UCSD-AML1 (cell line): ENCODE results near the gene PLA2G4A.

Experiments used
- DNase-seq: peaks from one replicate; lab custom pipeline; 2025; ENCODE audit not compliant: unreplicated experiment; lab: John Stamatoyannopoulos, UW

Gene PLA2G4A

DNA sequence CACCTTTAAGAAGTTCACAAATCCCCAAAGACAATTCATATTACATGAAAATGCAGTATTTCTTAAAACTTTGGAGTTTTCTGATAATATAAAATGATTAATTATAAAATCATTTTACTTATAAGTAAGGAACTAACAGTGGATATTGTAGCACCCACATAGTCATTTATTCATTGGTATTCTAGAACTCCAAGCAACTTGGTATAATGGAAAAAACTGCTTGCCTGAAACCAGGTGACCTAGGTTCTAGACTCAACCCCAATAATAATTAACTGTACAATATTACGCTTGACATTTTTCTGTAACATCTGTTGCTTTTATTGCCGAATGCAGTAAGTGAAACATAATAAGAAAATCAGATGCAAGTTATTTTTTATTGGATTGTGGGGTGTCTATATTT, 2.4 kb downstream of the PLA2G4A start:
- no peak for DNase-seq

DNA sequence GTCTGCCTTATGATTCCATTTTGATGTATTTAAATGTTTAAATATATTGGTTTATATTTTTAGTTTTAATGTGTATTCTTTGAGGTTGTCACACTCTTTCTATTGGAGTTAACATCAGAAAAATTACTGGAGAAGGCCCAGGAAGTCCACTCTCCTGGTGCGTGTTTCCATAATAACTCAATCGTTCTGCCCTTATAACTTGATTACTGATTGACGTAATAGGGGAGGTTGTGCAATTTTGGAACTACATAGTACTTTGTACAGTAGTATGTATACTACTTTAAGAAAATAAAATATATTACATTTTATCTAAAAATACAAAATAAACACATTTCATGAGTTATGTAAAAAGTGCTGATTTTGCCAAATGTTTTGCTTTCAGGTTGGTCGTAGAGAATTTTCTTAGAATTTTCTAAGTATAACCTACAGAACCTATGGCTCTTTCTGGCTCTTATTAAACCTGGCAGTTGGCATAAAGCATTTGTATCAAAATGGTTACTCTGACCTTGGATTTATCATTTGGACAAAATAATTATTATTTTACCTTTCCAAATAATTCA, 5.7 kb downstream of the PLA2G4A start:
- DNase-seq, result no peak

DNA sequence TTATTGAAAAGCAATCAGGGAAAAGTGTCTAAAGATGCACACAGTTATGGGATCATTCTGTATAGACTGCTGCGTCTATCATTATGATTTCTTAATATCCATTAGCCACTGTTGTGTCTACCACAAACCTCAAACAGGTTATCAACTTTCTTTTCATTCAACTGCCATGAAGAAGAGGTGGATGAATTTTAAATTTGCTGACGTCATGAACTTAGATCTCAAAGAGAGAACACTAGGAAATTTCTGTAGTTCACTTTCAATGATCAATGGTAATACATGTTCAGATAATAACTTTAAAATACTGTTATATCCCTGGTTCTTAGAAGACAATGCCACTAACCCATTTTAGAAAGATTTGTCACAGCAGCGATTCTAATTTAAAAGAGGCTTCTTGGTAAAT, 6.7 kb downstream of the PLA2G4A start:
- DNase-seq, result no peak

DNA sequence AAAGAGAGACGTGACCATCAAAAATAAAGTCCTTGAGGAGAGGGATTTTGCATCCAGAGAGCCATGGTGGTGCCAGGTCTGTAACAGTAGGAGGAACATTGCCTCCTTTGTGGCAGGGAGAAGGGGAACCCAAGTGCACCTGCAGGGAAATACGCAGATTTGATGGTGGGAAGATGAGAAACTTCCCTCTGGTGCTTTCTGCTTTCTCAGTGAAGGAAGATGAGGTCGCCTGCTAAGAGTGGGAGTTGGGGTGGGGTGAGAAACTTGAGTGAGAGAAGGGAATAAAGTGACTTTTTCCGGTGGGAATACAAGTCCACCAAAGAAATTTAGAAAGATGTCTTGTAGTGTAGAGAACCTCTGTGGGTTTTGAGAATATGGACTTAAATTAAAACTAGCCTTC, 9.1 kb downstream of the PLA2G4A start:
- DNase-seq, result no peak

DNA sequence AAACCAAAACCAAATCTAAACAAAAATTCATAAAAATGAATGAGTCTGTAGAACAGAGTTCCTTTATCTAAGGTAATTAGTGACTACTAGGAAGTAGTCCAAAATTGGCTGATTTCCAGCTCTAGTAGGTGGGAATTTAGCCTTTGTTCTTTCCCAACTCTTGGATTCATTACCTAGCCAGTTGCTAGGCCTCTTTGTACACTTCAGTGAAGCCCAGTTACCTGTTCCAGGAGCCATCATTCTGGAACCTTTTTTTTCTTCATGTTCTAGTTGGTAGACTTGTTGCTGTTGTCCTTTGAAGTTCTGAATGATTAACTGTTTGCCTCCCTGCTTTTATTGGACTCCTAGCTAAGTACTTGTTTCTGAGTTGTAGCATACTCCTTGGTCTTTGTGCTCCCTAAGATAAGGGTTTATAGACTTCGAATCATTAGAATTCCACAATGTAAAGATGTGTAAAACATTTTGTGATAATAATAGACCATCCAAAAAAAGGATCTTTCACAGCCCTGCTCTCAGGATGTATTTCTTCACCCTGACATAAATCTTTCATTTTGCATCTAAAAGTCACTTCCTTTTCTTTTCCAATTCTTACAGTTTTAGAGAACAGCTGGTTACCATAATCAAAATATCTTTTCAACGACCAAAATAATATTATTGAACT, 9.8 kb downstream of the PLA2G4A start:
- DNase-seq, result no peak

DNA sequence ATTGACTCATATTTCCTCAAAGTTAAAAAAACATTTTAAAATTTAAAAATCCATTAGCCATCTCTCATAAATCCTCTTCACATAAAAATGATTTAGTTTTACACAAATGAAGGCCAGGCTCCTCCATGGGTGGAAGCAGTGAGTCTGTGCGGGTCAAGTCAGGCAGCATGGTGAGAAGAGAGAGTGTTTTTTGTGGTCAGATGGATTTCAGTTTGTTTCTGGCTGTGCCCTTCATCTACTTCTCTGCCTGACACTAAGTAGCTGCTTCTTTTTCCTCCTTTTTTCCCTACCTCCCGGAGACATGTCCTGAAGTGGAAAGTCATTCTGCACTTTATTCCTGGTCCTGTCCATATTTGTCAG, 10.3 kb downstream of the PLA2G4A start:
- peak; percentile 14 for DNase-seq

DNA sequence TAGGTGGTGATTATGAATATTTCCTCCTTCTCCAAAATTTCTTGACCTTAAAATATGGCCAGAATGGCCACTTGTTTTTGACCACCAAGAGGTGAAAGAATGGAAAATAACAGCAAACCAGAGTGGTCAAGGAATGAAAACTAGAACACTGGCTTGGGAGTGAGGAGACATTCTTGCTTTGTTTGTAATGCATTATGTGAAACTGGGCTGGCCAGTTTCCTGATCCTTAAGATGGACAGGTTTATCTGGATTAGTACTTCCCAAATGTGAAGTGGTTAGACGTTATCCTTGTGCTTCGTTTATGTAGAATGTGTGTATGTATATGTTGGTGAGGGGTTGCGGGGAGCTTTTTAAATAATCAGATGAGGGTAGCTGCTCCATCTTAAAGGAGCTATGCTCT, 12.8 kb downstream of the PLA2G4A start:
- no peak for DNase-seq

DNA sequence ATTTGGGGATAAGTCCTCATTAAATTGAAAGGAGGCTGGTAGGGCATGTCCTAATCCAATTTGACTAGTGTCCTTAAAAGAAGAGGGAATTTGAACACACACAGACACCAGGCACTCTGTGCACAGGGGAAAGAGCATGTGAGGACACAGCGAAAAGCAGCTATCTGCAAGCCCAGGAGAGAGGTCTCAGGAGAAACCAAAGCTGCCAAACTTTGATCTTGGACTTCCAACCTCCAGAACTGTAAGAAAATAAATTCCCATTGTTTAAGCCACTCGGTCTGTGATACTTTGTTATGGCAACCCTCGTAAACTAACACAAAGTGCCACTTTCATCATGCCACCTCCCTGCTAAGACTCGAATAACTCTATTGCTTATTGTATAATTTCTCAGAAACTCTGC, 13.8 kb downstream of the PLA2G4A start:
- DNase-seq, result no peak

DNA sequence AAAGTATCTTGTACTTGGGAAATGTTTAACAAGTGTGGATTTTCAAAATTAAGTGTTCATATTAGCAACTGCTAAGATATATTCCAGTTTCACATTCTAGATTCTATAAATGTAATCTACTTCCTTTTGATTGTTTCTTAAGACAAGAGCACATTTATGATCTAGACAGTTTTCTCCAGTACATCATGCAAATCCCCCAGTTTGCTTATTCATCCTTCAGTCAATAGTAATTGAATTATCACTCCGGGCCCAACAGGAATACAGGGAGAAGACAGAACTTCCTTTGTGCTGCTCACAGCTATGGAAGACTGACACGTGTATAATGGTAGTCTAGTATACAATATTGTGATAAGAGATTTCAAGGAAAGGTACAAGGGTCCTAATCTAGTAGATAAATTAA, 14.5 kb downstream of the PLA2G4A start:
- no peak for DNase-seq

DNA sequence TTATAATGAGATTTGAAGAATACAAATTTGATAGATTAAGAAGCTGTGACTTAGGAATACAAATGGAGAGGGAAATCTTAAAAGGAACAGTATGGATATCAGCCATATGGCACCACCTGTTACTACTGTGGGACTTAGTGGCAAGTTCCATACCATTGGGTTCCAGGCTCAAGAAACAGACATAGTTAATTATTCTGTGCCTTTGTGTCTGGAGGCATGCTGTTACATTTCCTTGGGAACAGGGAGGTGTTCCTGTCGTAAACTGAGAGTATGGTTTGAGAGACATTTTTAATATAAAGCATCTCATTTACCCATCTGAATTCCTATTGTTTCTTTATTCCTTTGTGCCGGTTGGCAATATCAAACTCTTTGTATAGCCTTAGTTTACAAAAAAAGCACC, 15.2 kb downstream of the PLA2G4A start:
- DNase-seq, result no peak

DNA sequence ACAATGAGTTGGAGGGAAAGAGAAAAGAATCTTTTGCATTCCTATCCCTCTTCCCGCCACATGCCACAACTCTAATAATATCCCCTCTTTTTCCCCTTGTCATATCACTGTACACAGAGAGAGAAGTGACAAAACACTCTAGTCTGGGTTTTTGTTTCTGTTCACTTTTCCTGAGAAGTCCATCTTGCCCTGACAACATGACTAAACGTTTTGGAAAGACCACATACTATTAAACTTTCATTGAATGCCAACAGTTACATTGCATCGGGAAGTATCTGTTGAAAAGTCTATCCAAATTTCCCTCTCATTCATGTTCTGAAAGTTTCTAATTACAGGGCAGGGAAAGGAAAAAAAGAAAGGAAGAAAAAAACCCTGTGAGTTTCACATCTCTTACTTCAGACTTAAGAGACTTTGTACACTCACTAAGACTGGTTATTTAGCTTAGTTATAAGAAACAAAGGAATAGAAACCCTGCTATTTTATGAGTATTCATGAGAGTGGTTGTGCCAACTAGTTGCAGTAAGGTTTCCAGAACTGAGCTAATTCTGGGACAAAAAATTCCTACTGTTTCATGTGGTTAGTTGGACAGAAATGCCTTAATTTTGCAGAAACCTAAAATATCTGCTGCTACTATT, 16.9 kb downstream of the PLA2G4A start:
- no peak for DNase-seq

DNA sequence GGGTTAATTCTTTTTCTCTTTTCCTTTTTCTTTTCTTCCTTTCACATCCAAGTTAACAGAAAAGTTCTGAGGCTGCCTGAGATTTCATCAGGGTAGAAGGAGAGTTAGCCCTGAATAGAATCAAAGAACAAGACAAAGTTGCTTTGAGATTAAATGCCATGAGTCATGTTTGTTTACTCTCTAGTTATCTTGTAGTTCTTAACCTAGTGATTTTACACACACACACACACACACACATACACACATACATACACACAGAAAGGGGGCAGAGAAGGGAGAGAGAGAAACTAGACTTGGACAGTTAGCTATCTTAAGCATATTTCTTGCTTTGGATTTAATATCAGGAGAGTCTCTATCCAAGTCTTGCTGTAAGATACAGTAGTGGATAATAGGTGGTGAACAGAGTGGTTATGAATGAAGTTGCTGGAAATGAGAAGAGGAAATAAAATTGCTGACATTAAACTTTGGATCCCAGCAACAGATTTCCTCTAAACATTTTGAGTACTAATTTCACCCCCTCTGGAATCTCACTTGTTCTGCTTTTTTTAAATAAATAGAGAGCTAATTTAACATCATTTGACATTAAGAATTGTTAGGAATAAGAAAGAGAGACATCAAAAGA, 19.9 kb downstream of the PLA2G4A start:
- DNase-seq, result no peak

DNA sequence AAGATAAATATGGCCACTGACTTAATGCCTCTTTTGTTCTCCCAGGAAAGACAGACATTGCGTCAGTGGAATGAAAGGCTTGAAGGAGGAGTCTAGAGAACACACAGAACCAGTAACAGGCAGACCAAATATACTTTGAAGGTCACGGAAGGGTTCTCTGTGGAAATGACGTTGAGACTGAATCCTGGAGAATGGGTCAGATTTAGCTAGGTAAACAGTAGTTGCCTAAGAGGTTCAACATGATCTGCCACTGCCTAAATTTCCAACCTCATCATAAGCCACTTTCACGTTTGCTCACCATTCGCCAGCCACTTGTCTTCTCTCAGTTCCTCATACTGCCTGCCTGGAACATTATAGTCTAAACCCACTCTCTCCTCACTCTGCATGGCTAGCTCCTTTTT, 20.5 kb downstream of the PLA2G4A start:
- DNase-seq, result no peak

DNA sequence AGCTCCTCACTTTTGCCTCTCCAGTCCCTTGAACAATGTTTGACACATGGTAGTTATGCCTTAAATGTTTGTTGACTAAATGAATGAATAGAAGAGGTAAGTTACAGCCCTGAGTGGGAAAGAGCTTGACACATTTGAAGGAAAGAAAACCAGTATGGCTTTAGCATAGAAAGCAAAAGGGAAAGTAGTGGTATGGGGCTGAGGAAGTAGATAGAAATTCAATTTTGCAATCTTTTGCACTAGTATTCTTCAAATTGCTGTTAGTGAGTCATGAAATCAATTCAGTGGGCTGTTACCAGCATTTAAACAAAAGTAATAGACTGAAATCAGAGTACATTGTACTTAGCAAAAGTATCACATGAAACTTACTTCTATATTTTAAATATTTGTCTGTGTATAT, 21.1 kb downstream of the PLA2G4A start:
- no peak for DNase-seq

DNA sequence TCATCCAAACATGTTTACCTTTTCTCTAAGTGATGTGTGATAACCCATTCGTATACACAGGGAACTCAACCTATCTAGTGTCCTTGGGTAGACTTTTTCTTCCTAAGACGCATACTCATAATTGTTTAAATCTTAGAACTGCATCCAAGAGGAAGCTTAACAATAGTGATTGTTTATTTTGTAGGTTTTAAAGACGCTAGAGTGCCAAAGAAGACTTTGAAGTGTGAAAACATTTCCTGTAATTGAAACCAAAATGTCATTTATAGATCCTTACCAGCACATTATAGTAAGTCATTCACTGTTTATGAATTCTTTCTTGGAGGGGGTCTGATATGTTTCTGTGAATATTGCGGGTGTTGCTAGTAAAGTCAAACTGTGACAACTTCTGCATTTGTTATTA, 25.4 kb downstream of the PLA2G4A start:
- DNase-seq, result no peak

DNA sequence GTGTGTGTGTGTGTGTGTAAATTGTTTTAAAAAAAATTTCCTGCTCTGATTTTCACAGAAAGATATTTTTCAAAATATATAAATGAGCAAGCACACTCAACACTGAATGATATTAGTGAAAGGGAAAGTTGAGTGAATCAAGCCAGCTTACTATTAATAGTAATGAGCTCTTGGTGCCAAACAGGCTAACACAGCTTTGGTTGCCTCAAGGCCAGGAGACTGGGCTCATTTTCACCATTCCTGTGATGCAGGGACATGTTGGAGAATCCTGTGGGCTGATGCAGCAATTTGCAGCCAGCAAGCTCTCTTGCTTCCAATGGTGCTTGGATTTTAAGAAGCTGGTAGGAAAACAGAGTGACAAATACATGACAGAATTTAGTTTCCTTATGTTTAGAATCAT, 30.2 kb downstream of the PLA2G4A start:
- no peak for DNase-seq

DNA sequence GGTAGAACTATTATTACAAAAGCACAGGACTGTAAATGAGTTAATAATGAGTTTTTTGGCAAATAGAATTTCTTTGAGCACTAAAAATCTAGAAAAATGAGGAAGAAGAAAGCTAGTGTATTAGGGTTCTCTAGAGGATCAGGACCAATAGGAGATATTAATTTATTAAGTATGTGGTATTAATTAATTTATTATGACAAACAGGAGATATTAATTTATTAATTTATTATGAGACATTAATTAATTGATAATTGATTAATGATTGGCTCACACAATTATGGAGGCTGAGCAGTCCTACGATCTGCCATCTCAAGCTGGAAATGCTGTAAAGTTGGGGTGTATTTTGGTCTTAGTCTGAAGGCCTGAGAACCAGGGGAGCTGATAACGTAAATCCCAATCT, 31.2 kb downstream of the PLA2G4A start:
- DNase-seq, result no peak

DNA sequence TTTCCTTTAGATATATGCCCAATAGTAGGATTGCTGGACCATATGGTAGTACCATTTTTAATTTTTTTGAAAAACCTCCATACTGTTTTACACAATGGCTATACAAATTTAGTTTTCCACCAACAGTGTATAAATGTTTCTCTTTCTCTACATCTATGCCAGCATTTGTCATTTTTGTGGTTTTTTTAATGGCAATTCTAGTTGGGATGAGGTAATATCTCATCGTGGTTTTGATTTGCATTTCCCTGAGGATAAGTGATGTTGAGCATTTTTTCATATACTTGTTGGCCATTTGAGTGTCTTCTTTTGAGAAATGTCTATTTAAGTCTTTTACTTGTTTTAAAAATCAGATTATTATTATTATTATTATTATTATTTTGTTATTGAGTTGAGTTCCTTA, 35.5 kb downstream of the PLA2G4A start:
- DNase-seq, result no peak

DNA sequence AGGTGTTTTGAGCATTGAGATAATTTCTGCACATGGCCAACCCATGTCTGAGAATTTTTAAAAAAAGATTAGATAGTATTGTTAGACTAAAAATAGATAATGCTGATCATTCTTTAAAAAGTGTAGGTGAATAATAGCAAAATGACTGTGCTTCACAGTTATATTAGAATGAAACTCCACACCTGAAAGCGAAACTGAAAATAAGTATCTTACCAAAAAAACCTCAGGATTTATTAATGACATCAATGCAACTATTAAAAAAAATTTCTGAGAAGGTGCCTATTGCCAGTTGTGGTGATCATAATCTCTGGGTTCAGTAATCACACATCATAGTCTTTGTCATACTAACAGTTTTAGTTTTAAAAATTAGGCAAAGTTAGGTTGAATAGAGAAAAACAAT, 36.5 kb downstream of the PLA2G4A start:
- DNase-seq, result no peak

DNA sequence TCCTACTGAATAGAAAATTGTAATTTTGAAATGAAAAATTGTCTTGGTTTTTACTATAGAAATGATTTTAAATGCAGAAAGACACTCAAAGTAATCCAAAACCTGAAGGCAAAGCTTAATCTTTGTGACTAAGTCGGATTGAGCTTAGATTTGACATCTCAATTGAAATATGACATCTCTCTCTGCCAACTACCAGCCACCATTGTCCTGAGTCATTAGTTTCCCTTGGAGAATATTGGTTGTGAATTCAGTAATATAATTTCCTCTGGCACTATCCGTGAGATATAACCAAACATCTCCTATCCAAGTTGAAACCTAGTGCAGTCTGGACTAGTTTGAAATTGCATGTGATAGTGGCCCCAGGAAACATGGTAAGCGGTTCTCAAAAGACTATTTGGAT, 37.1 kb downstream of the PLA2G4A start:
- no peak for DNase-seq

DNA sequence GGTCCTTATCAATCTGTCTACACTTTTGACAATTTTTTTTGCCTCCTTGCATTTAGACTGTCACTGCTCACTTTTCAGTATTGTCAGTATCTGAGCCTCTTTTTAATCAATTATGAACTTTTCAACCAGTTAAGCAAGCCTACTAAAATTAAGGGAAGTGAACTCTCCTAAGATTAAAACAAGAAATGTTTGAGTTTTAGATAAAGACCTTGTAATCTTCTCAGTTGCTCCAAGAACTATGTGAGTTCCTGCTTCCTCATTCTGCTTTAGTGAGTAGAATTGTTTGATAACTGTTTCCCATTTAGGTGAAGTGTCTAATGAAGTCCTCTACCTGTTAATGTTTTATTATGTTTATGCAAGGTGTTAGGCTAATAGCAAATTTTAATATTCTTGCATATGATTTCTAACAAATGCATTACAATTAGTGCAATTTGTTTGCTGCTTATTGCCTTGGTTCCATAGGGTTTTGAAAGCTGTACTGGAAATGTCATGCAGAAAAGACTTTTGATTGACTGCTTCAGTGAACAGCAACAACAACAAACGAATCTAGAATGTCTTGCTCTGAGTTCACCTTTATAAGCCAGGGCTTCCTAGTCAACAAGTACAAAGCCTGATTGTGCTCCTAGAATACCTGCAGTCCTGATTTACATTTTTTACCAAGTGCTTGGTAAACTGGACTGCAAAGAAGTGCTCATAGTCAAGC, 40.9 kb downstream of the PLA2G4A start:
- no peak for DNase-seq

DNA sequence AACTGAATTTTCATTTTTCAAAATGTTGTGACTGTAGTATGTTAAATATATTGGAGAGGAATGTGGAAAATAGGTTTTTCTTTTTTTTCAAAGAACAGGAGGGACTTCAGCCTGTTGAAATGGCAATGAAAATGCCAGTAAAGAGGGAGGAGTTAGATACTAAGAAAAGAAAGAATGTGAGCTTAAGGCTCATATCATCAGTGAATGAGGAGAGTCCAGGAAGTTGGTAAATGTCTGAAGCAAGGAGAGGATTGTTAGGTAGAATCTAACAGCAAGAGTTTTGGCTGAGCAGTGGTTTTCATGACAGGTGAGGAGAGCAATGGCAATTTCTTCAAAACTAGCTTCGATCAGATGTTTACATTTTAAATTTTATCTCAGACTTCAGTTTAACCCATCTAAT, 43.0 kb downstream of the PLA2G4A start:
- no peak for DNase-seq
